ENCODE measurements around the gene ETF1. TPM values are rescaled to one million over a fixed set of nuclear protein-coding genes. Genes with fewer than 3 reads are reported as not detected.

Gene ETF1
- total RNA-seq, 1 donor = 112 TPM

DNA sequence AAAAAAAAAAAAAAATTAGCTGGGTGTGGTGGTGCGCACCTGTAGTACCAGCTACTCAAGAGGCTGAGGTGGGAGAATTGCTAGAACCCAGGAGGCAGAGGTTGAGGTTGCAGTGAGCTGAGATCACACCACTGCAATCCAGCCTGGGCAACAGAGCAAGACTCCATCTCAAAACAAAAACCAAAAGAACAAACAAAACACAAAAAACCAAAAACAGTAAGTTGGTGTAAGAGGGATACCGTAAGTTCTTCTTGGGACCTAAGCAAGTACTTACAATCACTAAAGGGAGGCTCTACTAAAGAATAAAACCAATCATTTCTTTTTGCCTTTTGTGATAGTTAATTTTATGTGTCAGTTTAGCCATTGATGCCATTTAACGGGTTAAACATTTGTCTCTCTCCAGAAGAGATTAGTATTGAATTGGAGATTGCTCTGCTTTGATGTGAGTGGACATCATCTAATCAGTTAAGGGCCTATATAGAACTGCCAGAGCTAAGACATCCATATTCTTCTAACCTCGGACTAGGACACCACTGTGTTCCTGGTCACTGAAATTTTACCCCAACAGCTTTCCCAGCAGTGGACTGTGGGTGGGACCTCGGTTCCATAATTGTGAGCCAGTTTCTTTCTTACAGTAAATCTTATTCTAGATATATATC, 10.5 kb upstream of the ETF1 start:
- no peak overlapping the region for H3K4me3 ChIP-seq (ENCODE audit: low read depth, low read length)
- DNase-seq (ENCODE audit: low read depth) = no peak
- TF ChIP-seq, protein P1, sequence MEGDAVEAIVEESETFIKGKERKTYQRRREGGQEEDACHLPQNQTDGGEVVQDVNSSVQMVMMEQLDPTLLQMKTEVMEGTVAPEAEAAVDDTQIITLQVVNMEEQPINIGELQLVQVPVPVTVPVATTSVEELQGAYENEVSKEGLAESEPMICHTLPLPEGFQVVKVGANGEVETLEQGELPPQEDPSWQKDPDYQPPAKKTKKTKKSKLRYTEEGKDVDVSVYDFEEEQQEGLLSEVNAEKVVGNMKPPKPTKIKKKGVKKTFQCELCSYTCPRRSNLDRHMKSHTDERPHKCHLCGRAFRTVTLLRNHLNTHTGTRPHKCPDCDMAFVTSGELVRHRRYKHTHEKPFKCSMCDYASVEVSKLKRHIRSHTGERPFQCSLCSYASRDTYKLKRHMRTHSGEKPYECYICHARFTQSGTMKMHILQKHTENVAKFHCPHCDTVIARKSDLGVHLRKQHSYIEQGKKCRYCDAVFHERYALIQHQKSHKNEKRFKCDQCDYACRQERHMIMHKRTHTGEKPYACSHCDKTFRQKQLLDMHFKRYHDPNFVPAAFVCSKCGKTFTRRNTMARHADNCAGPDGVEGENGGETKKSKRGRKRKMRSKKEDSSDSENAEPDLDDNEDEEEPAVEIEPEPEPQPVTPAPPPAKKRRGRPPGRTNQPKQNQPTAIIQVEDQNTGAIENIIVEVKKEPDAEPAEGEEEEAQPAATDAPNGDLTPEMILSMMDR (IDR thresholded peaks at IDR 0.05; ENCODE audit: insufficient read depth, low read length) = no peak

DNA sequence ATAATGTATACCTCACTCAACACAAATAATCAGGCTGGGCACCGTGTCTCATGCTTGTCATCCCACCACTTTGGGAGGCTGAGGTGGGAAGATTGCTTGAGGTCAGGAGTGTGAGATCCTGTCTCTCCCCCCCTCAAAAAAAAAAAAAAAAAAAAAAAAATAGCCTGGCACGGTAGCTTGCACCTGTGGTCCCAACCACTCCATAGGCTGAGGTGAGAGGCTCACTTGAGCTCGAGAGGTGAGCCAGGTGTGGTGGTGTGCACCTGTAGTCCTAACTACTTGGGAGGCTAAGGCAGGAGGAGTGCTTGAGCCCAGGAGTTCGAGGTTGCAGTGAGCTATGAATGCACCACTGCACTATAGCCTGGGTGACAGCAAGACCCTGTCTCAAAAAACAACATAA, 9.6 kb upstream of the ETF1 start:
- DNase-seq (ENCODE audit: low read depth) = no peak
- TF ChIP-seq, protein P1 (IDR thresholded peaks at IDR 0.05; ENCODE audit: insufficient read depth, low read length) = no peak
- no peak overlapping the region for H3K4me3 ChIP-seq (ENCODE audit: low read depth, low read length)

DNA sequence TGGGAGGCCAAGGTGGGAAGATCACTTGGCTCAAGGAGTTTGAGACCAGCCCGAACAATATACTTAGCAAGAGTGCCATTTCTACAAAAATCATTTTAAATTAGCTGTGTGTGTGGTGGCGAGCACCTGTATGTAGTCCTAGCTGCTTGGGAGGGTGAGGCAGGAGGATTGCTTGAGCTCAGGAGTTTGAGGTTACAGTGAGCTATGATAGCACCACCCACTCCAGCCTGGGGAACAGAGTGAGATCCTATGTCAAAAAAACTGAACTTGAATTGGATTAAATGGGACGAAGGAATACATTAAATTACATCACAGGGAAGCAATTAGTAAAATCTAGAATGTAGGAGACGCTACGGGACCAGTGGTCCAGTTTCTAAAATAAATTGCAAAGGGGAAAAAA, 6.4 kb upstream of the ETF1 start:
- TF ChIP-seq, protein P1 (IDR thresholded peaks at IDR 0.05; ENCODE audit: insufficient read depth, low read length) = no peak
- H3K4me3 ChIP-seq (ENCODE audit: low read depth, low read length) = no peak overlapping the region
- no peak for DNase-seq (ENCODE audit: low read depth)

DNA sequence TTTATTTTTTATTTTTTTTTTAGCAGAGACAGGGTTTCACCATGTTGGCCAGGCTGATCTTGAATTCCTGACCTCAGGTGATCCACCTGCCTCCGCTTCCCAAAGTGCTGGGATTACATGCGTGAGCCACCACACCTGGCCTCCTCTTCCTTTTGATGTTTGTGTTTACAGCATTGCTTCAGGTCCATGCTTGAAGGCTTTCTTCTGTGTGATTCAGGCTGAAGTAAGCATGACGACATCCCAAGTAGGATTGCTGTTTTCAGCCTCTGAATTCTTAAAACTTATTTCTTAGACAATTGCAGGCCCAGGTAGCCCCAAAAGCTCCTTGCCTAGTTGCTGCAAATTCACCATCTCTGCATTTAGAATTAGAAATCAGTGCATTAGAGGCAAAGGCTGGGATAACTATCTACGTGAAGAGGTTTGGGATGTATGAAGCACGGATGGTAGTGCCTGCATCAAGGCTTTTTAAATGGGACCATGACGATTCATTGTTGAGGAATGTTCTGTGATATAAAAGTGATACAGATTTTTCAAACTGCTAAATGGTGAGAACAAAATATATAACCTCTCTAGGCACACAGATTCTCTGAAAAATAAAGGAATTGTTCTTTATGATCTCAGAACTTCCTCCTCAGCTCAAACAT, 3.0 kb upstream of the ETF1 start:
- H3K4me3 ChIP-seq (ENCODE audit: low read depth, low read length) = no peak overlapping the region
- peak; percentile 25 for DNase-seq (ENCODE audit: low read depth)
- TF ChIP-seq, protein P1 (IDR thresholded peaks at IDR 0.05; ENCODE audit: insufficient read depth, low read length) = no peak

DNA sequence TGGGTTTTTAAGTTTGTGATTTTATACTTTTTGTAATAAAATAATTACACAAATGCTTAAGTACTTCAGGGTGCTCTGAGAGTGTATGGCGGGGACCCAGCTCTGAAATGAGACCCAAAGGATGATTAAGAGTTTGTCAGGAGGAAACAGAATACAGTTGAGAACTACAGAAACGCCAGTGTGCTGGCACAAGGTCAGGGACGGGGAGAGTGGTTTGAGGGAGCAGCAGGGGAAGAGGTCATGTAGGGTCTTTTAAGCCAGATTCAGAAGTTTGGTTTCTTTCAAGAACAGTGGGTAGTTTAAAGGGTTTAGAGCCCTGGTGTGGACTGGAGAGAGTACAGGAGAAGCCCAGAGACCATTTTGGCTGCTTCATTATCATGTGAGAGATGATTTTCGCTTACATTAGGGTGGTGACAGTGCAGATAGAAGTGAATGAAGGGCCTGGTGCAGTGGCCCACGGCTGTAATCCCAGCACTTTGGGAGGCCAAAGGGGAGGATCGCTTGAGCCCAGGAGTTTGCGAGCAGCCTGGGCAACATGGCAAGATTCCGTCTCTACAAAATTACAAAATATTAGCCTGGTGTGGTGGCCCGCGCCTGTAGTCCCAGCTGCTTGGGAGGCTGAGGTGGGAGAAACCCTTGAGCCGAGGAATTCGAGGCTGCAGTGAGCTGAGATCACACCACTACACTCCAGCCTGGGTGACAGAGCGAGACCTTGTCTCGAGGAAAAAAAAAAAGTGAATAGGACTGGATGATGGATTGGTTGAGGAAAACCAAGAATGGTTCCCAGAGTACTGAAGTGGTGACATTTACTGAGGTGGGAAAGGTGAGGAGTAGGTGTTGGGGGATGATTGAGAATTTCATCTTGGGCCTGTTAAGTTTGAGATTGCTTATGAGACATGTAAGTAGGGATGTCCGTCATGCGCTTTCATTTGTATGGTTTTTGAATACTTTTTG, 1.4 kb upstream of the ETF1 start:
- peak; percentile 51 for DNase-seq (ENCODE audit: low read depth)
- H3K4me3 ChIP-seq (ENCODE audit: low read depth, low read length) = peak overlapping the region; percentile 95
- TF ChIP-seq, protein P1 (IDR thresholded peaks at IDR 0.05; ENCODE audit: insufficient read depth, low read length) = no peak

DNA sequence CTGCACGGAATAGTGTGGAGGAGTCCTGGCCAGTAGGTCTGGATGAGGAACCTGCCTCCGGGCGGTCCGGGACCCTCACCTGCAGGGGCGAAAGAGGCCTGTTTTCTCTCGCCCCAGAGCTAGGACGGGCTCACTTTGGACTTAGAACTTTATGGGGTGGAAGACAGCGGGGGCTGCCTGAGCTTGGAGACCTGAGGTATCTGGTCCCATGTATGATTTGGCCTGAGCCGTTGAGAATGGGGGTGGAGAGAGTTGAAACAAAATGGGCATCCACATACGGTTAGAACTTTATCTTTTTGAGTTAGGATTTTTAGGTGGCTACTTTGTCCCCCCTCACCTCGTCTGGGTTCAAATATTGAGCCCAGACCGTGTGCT, 681 bp upstream of the ETF1 start:
- H3K4me3 ChIP-seq (ENCODE audit: low read depth, low read length) = peak overlapping the region; percentile 95
- TF ChIP-seq, protein P1 (IDR thresholded peaks at IDR 0.05; ENCODE audit: insufficient read depth, low read length) = no peak
- DNase-seq (ENCODE audit: low read depth) = no peak
